HEK293 (cell line): ENCODE results near the gene ATP6V0C.

ENCODE experiments used
- CTCF ChIA-PET: fragments of 350-600 bp; formaldehyde crosslinking; extraction: SDS; loops from one replicate; lab custom pipeline; 2021; ENCODE audit warnings: antibody characterized with exemption; lab: Yijun Ruan, JAX
- POLR2A ChIA-PET: fragments of 300-600 bp; formaldehyde crosslinking; extraction: SDS; loops from one replicate; lab custom pipeline; 2020; ENCODE audit warnings: antibody characterized with exemption, inconsistent platforms; lab: Yijun Ruan, JAX
- H3K27ac ChIP-seq: fragments of 200-500 bp; sonication (Bioruptor generic); 2 replicates; pipeline ENCODE4 v1.5.1; 2014; ENCODE audit warnings: low read depth, low read length, control low read depth, inconsistent platforms; ENCODE audit errors: extremely low read depth
- H3K36me3 ChIP-seq, 2 experiments: fragments of 200-500 bp in 1 of 2; sonication (Bioruptor generic) in 1 of 2; 1 replicate in 1 of 2; 2 replicates in 1 of 2; pipeline ENCODE4 v1.5.1; 2014 to 2017; ENCODE audit warnings: inconsistent platforms in 2 of 2, low read length in 2 of 2; ENCODE audit not compliant: control insufficient read depth in 2 of 2, insufficient read depth in 1 of 2
- H3K4me1 ChIP-seq: fragments of 200-500 bp; sonication (Bioruptor generic); 2 replicates; pipeline ENCODE4 v1.5.1; 2014; ENCODE audit warnings: mild to moderate bottlenecking, low read length, inconsistent platforms; ENCODE audit not compliant: control insufficient read depth, insufficient read depth
- H3K4me3 ChIP-seq: 2 replicates; pipeline ENCODE4 v1.5.1; 2011; ENCODE audit warnings: low read depth, mild to moderate bottlenecking, control low read depth, low read length, moderate library complexity
- H3K9me3 ChIP-seq: fragments of 200-500 bp; sonication (Bioruptor generic); 2 replicates; pipeline ENCODE4 v1.5.1; 2014; ENCODE audit warnings: low read depth, low read length, inconsistent platforms; ENCODE audit not compliant: control insufficient read depth, insufficient read depth
- BCL11B ChIP-seq: fragments of 450-650 bp; formaldehyde crosslinking; IDR thresholded peaks from 2 replicates; pipeline ENCODE4 v1.5.1; 2016; ENCODE audit warnings: low read depth, missing biosample characterization, missing genetic modification characterization
- FEZF1 ChIP-seq: fragments of 450-650 bp; formaldehyde crosslinking; IDR thresholded peaks from 2 replicates; pipeline ENCODE4 v1.5.1; 2016; ENCODE audit warnings: missing biosample characterization, missing genetic modification characterization
- KLF1 ChIP-seq: fragments of 450-650 bp; formaldehyde crosslinking; IDR thresholded peaks from 2 replicates; pipeline ENCODE4 v1.5.1; 2016; ENCODE audit warnings: missing biosample characterization, missing genetic modification characterization
- KLF8 ChIP-seq: fragments of 450-650 bp; formaldehyde crosslinking; IDR thresholded peaks from 2 replicates; pipeline ENCODE4 v1.5.1; 2016; ENCODE audit warnings: missing biosample characterization, missing genetic modification characterization
- KLF9 ChIP-seq: fragments of 450-650 bp; formaldehyde crosslinking; IDR thresholded peaks from 2 replicates; pipeline ENCODE4 v1.5.1; 2016; ENCODE audit warnings: missing biosample characterization, missing genetic modification characterization, low read depth
- SP2 ChIP-seq: fragments of 450-650 bp; formaldehyde crosslinking; IDR thresholded peaks from 2 replicates; pipeline ENCODE4 v1.5.1; 2016; ENCODE audit warnings: missing biosample characterization, missing genetic modification characterization
- SP3 ChIP-seq: fragments of 450-650 bp; formaldehyde crosslinking; IDR thresholded peaks from 2 replicates; pipeline ENCODE4 v1.5.1; 2016; ENCODE audit warnings: missing biosample characterization, missing genetic modification characterization
- ZBTB8A ChIP-seq: fragments of 450-650 bp; formaldehyde crosslinking; IDR thresholded peaks from 2 replicates; pipeline ENCODE4 v1.5.1; 2016; ENCODE audit warnings: missing biosample characterization, missing genetic modification characterization
- ZFP41 ChIP-seq: fragments of 450-650 bp; formaldehyde crosslinking; IDR thresholded peaks from 2 replicates; pipeline ENCODE4 v1.5.1; 2016; ENCODE audit warnings: missing biosample characterization, missing genetic modification characterization, borderline replicate concordance
- ZNF157 ChIP-seq: fragments of 450-650 bp; formaldehyde crosslinking; IDR thresholded peaks from 2 replicates; pipeline ENCODE4 v1.5.1; 2016; ENCODE audit warnings: missing biosample characterization, missing genetic modification characterization
- ZNF354C ChIP-seq: fragments of 450-650 bp; formaldehyde crosslinking; IDR thresholded peaks from 2 replicates; pipeline ENCODE4 v1.5.1; 2016; ENCODE audit warnings: missing biosample characterization, missing genetic modification characterization, low read depth, borderline replicate concordance
- ZNF394 ChIP-seq: fragments of 450-650 bp; formaldehyde crosslinking; IDR thresholded peaks from 2 replicates; pipeline ENCODE4 v1.5.1; 2016; ENCODE audit warnings: missing biosample characterization, missing genetic modification characterization, mild to moderate bottlenecking, moderate library complexity, borderline replicate concordance
- ZNF426 ChIP-seq: fragments of 450-650 bp; formaldehyde crosslinking; IDR thresholded peaks from 2 replicates; pipeline ENCODE4 v1.5.1; 2017; ENCODE audit warnings: missing biosample characterization, missing genetic modification characterization, mild to moderate bottlenecking, inconsistent platforms, moderate library complexity
- ZNF48 ChIP-seq: fragments of 450-650 bp; formaldehyde crosslinking; IDR thresholded peaks from 2 replicates; pipeline ENCODE4 v1.5.1; 2016; ENCODE audit warnings: missing biosample characterization, missing genetic modification characterization
- ZNF510 ChIP-seq: fragments of 450-650 bp; formaldehyde crosslinking; IDR thresholded peaks from 2 replicates; pipeline ENCODE4 v1.5.1; 2018; ENCODE audit warnings: mild to moderate bottlenecking, missing genetic modification characterization, missing biosample characterization; ENCODE audit not compliant: insufficient replicate concordance
- ZNF548 ChIP-seq: fragments of 450-650 bp; formaldehyde crosslinking; IDR thresholded peaks from 2 replicates; pipeline ENCODE4 v1.5.1; 2016; ENCODE audit warnings: missing biosample characterization, missing genetic modification characterization
- ZNF561 ChIP-seq: fragments of 450-650 bp; IDR thresholded peaks from 2 replicates; pipeline ENCODE4 v1.5.1; 2018; ENCODE audit warnings: missing biosample characterization, missing genetic modification characterization, borderline replicate concordance
- ZNF600 ChIP-seq: fragments of 450-650 bp; formaldehyde crosslinking; IDR thresholded peaks from 2 replicates; pipeline ENCODE4 v1.5.1; 2016; ENCODE audit warnings: missing biosample characterization, missing genetic modification characterization
- ZNF658 ChIP-seq: fragments of 450-650 bp; formaldehyde crosslinking; IDR thresholded peaks from 2 replicates; pipeline ENCODE4; 2016; ENCODE audit warnings: missing biosample characterization, missing genetic modification characterization
- ZNF660 ChIP-seq: fragments of 450-650 bp; IDR thresholded peaks from 2 replicates; pipeline ENCODE4 v1.5.1; 2018; ENCODE audit warnings: missing biosample characterization, mild to moderate bottlenecking, missing genetic modification characterization
- ZNF677 ChIP-seq: fragments of 450-650 bp; IDR thresholded peaks from 2 replicates; pipeline ENCODE4 v1.5.0; 2018; ENCODE audit warnings: missing biosample characterization, mild to moderate bottlenecking, missing genetic modification characterization, moderate library complexity
- ZXDB ChIP-seq: fragments of 450-650 bp; formaldehyde crosslinking; IDR thresholded peaks from 2 replicates; pipeline ENCODE4 v1.5.1; 2016; ENCODE audit warnings: missing biosample characterization, missing genetic modification characterization
- TF ChIP-seq, protein P1 (sequence below): fragments of 450-650 bp; formaldehyde crosslinking; IDR thresholded peaks from 2 replicates; pipeline ENCODE4 v1.5.1; 2017; ENCODE audit warnings: missing biosample characterization, mild to moderate bottlenecking, missing genetic modification characterization, moderate library complexity
- TF ChIP-seq, protein P2 (sequence below): sonication (generic); formaldehyde crosslinking; IDR thresholded peaks from 2 replicates; pipeline ENCODE4 v1.8.1; 2022; ENCODE audit warnings: mild to moderate bottlenecking, moderate library complexity, missing genetic modification reagents
- TF ChIP-seq, protein P3 (sequence below): fragments of 450-650 bp; formaldehyde crosslinking; IDR thresholded peaks from 2 replicates; pipeline ENCODE4 v1.5.1; 2016; ENCODE audit warnings: missing biosample characterization, missing genetic modification characterization
- TF ChIP-seq, protein P4 (sequence below): fragments of 450-650 bp; formaldehyde crosslinking; IDR thresholded peaks from 2 replicates; pipeline ENCODE4 v1.5.1; 2016; ENCODE audit warnings: missing biosample characterization, missing genetic modification characterization
- TF ChIP-seq, protein P5 (sequence below): fragments of 450-650 bp; formaldehyde crosslinking; IDR thresholded peaks from 2 replicates; pipeline ENCODE4 v1.5.1; 2016; ENCODE audit warnings: missing biosample characterization, missing genetic modification characterization
- TF ChIP-seq, protein P6 (sequence below): fragments of 450-650 bp; formaldehyde crosslinking; optimal IDR thresholded peaks from 2 replicates; pipeline ENCODE3; 2016; ENCODE audit warnings: missing biosample characterization, mild to moderate bottlenecking, missing genetic modification characterization

ATP6V0C gene

DNA sequence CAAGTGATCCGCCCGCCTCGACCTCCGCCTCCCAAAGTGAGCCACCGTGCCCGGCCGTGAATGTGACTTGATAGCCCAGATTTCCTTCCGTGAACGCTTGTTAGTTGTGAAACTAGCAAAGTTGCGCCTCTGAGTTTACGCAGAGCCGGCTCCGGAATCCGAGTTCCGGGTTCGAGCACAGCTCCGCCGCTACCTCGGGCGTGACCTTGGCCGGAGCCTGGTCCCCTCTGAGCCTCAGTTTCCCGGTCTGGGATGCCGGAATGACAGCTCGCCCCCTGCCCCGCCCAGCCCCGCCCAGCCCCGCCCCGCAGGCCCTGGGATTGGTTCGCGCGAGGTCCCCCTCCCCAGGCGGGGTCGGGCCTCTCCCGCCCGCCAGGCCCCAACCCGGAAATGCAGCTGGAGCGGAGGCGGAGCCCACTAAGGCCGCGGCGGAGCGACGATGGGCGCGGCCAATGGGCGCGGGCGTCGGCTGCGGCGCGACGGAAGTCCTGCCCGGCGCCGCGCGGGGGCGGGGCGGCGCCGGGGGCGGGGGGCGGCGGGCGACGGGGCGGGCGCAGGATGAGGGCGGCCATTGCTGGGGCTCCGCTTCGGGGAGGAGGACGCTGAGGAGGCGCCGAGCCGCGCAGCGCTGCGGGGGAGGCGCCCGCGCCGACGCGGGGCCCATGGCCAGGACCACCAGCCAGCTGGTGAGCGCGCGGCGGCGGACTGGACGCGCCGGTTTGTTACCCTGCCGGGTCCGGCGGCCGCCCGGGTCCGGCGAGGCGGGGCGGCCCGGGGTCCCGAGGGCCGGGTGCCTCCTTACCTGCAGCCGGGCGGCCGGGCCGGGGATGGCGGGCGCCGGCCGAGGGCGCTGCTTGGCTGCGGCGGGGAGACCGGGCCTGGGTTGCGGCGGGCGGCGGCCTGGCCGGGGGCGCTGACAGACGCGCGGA is 24.0 kb downstream of the ATP6V0C start, which contains the start of gene PDPK1:
PDPK1 (plus strand) TSS at position 571 of the 929 bp plus-strand sequence; CDS start at position 663, 92 bp downstream.
- CTCF ChIA-PET: no interaction called here
- H3K27ac ChIP-seq: peak within 1 kb of the TSS; percentile 53; the same call in 1 of the 2 replicates
- POLR2A ChIA-PET: interaction anchor here (1.0 to 1.5 kb wide), 2 partner anchors 18 to 23 kb away, joined by 5 to 8 read pairs; partner anchors contain the start of genes AMDHD2 and ATP6V0C
- H3K4me3 ChIP-seq: peak within 1 kb of the TSS; percentile 60
- peaks cover 0 to 10% of the 10 kb centered on the region in 2 experiments; a peak in 1 of 3 replicates for H3K36me3 ChIP-seq
- no peaks in the 10 kb centered on the region for H3K4me1 ChIP-seq
- no peaks in the 10 kb centered on the region for H3K9me3 ChIP-seq
- TF ChIP-seq KLF8 (tag by site-specific recombination) (peak; percentile 90), ZNF426 (tag by site-specific recombination) (no peak), KLF9 (tag by site-specific recombination) (peak; percentile 56; the same call in 1 of the 2 replicates), BCL11B (tag by site-specific recombination) (0 out of 2 replicates have a peak, but pooled peaks have one; percentile 48), ZFP41 (tag by site-specific recombination) (no peak), ZNF548 (no peak), SP2 (tag by site-specific recombination) (peak; percentile 50), ZNF157 (no peak), ZXDB (peak; percentile 10; the same call in 1 of the 2 replicates), ZBTB8A (tag by site-specific recombination) (peak; percentile 91), ZNF658 (tag by site-specific recombination) (no peak), ZNF48 (tag by site-specific recombination) (no peak), ZNF394 (peak; percentile 23; the same call in 1 of the 2 replicates), ZNF660 (tag by site-specific recombination) (peak; percentile 73), SP3 (peak; percentile 79), ZNF561 (tag by site-specific recombination) (no peak), ZNF677 (tag by site-specific recombination) (0 out of 2 replicates have a peak, but pooled peaks have one; percentile 34), ZNF600 (0 out of 2 replicates have a peak, but pooled peaks have one; percentile 5), FEZF1 (tag by site-specific recombination) (no peak), KLF1 (tag by site-specific recombination) (peak; percentile 65), ZNF510 (tag by site-specific recombination) (no peak), ZNF354C (tag by site-specific recombination) (no peak)
- TF ChIP-seq, protein P1, sequence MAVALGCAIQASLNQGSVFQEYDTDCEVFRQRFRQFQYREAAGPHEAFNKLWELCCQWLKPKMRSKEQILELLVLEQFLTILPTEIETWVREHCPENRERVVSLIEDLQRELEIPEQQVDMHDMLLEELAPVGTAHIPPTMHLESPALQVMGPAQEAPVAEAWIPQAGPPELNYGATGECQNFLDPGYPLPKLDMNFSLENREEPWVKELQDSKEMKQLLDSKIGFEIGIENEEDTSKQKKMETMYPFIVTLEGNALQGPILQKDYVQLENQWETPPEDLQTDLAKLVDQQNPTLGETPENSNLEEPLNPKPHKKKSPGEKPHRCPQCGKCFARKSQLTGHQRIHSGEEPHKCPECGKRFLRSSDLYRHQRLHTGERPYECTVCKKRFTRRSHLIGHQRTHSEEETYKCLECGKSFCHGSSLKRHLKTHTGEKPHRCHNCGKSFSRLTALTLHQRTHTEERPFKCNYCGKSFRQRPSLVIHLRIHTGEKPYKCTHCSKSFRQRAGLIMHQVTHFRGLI (tag by site-specific recombination): no peak
- TF ChIP-seq, protein P2, sequence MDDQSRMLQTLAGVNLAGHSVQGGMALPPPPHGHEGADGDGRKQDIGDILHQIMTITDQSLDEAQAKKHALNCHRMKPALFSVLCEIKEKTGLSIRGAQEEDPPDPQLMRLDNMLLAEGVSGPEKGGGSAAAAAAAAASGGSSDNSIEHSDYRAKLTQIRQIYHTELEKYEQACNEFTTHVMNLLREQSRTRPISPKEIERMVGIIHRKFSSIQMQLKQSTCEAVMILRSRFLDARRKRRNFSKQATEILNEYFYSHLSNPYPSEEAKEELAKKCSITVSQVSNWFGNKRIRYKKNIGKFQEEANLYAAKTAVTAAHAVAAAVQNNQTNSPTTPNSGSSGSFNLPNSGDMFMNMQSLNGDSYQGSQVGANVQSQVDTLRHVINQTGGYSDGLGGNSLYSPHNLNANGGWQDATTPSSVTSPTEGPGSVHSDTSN (CRISPR knock-in tag): peak; percentile 87; the same call in 1 of the 2 replicates
- TF ChIP-seq, protein P3, sequence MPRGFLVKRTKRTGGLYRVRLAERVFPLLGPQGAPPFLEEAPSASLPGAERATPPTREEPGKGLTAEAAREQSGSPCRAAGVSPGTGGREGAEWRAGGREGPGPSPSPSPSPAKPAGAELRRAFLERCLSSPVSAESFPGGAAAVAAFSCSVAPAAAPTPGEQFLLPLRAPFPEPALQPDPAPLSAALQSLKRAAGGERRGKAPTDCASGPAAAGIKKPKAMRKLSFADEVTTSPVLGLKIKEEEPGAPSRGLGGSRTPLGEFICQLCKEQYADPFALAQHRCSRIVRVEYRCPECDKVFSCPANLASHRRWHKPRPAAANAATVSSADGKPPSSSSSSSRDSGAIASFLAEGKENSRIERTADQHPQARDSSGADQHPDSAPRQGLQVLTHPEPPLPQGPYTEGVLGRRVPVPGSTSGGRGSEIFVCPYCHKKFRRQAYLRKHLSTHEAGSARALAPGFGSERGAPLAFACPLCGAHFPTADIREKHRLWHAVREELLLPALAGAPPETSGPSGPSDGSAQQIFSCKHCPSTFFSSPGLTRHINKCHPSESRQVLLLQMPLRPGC (tag by site-specific recombination): peak; percentile 10; the same call in 1 of the 2 replicates
- TF ChIP-seq, protein P4, sequence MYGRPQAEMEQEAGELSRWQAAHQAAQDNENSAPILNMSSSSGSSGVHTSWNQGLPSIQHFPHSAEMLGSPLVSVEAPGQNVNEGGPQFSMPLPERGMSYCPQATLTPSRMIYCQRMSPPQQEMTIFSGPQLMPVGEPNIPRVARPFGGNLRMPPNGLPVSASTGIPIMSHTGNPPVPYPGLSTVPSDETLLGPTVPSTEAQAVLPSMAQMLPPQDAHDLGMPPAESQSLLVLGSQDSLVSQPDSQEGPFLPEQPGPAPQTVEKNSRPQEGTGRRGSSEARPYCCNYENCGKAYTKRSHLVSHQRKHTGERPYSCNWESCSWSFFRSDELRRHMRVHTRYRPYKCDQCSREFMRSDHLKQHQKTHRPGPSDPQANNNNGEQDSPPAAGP (tag by site-specific recombination): 0 out of 2 replicates have a peak, but pooled peaks have one; percentile 8
- TF ChIP-seq, protein P5, sequence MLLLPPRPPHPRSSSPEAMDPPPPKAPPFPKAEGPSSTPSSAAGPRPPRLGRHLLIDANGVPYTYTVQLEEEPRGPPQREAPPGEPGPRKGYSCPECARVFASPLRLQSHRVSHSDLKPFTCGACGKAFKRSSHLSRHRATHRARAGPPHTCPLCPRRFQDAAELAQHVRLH (tag by site-specific recombination): no peak
- TF ChIP-seq, protein P6, sequence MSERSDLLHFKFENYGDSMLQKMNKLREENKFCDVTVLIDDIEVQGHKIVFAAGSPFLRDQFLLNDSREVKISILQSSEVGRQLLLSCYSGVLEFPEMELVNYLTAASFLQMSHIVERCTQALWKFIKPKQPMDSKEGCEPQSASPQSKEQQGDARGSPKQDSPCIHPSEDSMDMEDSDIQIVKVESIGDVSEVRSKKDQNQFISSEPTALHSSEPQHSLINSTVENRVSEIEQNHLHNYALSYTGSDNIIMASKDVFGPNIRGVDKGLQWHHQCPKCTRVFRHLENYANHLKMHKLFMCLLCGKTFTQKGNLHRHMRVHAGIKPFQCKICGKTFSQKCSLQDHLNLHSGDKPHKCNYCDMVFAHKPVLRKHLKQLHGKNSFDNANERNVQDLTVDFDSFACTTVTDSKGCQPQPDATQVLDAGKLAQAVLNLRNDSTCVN (tag by site-specific recombination): peak; percentile 57
